H1 (cell line): ENCODE data around the gene KRT83.

Source experiments
- ASH2L ChIP-seq: fragments of 200-600, 300-600 bp; sonication (generic); IDR thresholded peaks from one replicate; pipeline ENCODE4 v1.7.1; 2017; ENCODE audit warnings: low read length
- CTCF ChIP-seq, 3 experiments: IDR thresholded peaks; 1 replicate in 2 of 3; 2 replicates in 1 of 3; pipeline versions ENCODE4 v1.5.1 to v1.6.1; 2011; ENCODE audit warnings: low read length in 3 of 3, mild to moderate bottlenecking in 3 of 3, inconsistent platforms in 2 of 3, low read depth in 1 of 3, moderate library complexity in 1 of 3; ENCODE audit not compliant: insufficient read depth in 1 of 3; ENCODE audit errors: control extremely low read depth in 1 of 3
- JUND ChIP-seq: IDR thresholded peaks from 2 replicates; pipeline ENCODE4 v1.6.1; 2011; ENCODE audit warnings: mild to moderate bottlenecking, improper control_type of control experiment, low read length
- POLR2A ChIP-seq, 2 experiments: IDR thresholded peaks; 1 replicate in 1 of 2; 2 replicates in 1 of 2; pipeline ENCODE4 v1.6.1; 2011; ENCODE audit warnings: low read depth in 2 of 2, low read length in 2 of 2, mild to moderate bottlenecking in 2 of 2; ENCODE audit errors: control extremely low read depth in 1 of 2
- RAD21 ChIP-seq, 2 experiments: IDR thresholded peaks in 1 of 2; conservative IDR thresholded peaks in 1 of 2; 2 replicates each; pipeline ENCODE4 v1.6.1; 2011; ENCODE audit warnings: low read depth in 2 of 2, low read length in 2 of 2, improper control_type of control experiment in 1 of 2, inconsistent platforms in 1 of 2, mild to moderate bottlenecking in 1 of 2, moderate library complexity in 1 of 2
- TAF1 ChIP-seq: IDR thresholded peaks from 2 replicates; pipeline ENCODE4 v1.6.1; 2011; ENCODE audit warnings: mild to moderate bottlenecking, low read depth, low read length

- TF ChIP-seq TAF1 (no peak), JUND (no peak), CTCF (IDR thresholded peaks at IDR 0.05; ENCODE audit: control extremely low read depth in 1 of 3, insufficient read depth in 1 of 3, low read depth in 1 of 3, low read length in 3 of 3) (no peak), POLR2A (IDR thresholded peaks at IDR 0.05; ENCODE audit: control extremely low read depth in 1 of 2, low read depth in 2 of 2, low read length in 2 of 2) (no peak), ASH2L (no peak), RAD21 (IDR thresholded peaks at IDR 0.05 in 1 of 2, conservative IDR thresholded peaks at IDR 0.05 in 1 of 2; ENCODE audit: low read depth in 2 of 2, low read length in 2 of 2) (no peak)
Measured at GRCh38 chr12:52285851-52286530, 35.2 kb downstream of the KRT83 start.
